HG02884 (cell line): ENCODE measurements around the gene ACVR2A.

Experiments
- ATAC-seq: cut with Tn5 transposase; IDR thresholded peaks from one replicate; pipeline ENCODE4 v1.9.1; 2021; ENCODE audit warnings: mild to moderate bottlenecking, moderate library complexity; ENCODE audit not compliant: unreplicated experiment

Gene ACVR2A

GRCh38 chr2:147844697-147845410 lies at the start of gene ACVR2A:
Gene ACVR2A, plus strand, starts transcription at chr2:147845029. Its CDS starts 124 bp downstream, at chr2:147845153.
- ATAC-seq, result peak; percentile 21

- no peak for ATAC-seq
These were observed 44.5 kb upstream of the ACVR2A start for GRCh38 chr2:147800316-147800715.

- ATAC-seq, result no peak
These were observed 38.0 kb upstream of the ACVR2A start for GRCh38 chr2:147806846-147807245.

DNA sequence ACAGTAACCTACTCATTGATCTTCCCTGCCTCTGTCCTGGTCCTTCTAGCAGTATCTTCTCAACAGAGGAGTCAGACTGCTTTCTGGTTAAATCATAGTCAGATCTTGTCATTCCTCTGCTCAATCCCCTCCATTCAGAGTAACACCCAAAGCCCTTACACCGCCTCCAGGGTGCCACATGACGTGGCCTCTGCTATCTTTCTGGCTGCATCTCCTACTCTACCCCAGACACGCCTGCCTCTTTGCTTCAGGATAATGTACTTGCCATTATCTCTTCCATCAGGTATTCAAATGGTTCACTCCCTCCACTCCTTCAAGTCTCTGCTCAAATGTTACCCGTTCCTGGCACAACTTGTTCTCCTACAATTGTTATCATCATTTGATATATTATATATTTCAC lies 36.3 kb upstream of the ACVR2A start:
- ATAC-seq, result no peak

- ATAC-seq, result no peak
These were observed 33.7 kb upstream of the ACVR2A start for GRCh38 chr2:147810883-147811765.

GRCh38 chr2:147818741-147819140 lies 26.1 kb upstream of the ACVR2A start:
- no peak for ATAC-seq

DNA sequence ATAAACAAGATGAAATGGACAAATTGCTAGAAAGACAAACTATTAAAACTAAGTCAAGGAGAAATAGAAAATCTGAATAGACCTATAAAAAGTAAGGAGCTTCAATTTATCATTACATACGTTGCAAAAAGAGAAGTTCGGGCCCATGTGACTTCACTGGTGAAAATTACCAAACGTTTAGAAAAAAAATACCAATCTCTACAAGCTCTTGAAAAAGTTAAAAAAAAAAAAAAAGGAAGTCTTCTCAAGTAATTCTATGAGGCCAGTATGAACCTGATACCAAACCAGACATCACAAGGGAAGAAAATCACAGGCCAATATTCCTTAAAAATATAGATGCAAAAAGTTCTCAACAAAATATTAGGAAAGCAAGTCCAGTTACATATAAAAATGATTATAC lies 20.2 kb upstream of the ACVR2A start:
- ATAC-seq, result no peak

DNA sequence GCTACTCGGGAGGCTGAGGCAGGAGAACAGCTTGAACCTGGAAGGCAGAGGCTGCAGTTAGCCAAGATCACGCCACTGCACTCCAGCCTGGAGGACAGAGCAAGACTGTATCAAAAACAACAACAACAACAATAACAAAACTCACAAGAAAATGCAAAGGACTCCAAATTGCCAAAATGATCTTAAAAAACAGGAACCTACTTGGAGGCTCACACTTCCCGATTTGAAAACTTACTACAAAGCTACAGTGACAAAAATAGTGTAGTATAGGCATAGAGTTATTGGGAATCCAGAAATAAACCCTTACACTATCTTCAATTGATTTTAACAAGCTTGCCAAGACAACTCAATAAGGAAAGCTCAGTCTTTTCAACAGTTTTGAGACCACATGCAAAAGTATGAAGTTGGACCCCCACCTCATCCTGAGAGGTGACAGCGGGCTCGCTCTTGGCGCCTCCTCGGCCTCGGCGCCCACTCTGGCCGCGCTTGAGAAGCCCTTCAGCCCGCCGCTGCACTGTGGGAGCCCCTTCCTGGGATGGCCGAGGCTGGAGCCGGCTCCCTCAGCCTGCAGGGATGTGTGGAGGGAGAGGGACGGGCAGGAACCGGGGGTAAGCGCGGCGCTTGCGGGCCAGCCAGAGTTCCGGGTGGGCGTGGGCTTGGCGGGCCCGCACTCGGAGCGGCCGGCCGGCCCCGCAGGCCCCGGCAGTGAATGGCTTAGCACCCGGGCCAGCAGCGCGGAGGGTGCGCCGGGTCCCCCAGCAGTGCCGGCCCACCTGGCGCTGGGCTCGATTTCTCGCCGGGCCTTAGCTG lies 18.3 kb upstream of the ACVR2A start:
- no peak for ATAC-seq

DNA sequence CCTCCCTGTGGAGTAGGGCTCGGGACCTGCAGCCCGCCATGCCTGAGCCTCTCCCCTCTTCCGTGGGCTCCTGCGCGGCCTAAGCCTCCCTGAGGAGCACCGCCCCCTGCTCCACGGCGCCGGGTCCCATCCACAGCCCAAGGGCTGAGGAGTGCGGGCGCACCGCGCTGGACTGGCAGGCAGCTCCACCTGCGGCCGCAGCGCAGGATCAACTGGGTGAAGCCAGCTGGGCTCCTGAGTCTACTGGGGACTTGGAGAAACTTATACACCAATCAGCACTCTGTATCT lies 17.8 kb upstream of the ACVR2A start:
- no peak for ATAC-seq

DNA sequence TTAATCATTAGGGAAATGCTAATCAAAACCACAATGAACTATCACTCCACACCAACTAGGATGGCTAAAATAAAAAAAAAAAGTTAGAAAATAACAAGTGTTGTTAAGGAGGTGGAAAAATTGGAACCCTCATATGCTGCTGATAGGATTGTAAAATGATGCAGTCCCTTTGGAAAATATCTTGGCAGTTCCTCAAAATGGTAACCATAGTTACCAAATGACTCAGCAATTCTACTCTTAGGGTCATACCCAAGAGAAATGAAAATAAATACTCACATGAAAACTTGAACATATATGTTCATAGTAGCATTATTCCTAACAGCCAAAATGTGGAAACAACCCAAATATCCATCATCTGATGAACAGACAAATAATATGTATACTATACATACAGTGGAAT lies 15.7 kb upstream of the ACVR2A start:
- ATAC-seq, result no peak

GRCh38 chr2:147836099-147836498 lies 8.7 kb upstream of the ACVR2A start:
- ATAC-seq, result no peak

GRCh38 chr2:147843391-147843863 lies 1.4 kb upstream of the ACVR2A start:
- ATAC-seq, result no peak

- ATAC-seq, result peak; percentile 71
These were observed 749 bp upstream of the ACVR2A start for GRCh38 chr2:147843864-147844696.

- ATAC-seq, result peak; percentile 62
These were observed 662 bp downstream of the ACVR2A start for GRCh38 chr2:147845411-147845971.

GRCh38 chr2:147846412-147847081 lies 1.7 kb downstream of the ACVR2A start:
- no peak for ATAC-seq

DNA sequence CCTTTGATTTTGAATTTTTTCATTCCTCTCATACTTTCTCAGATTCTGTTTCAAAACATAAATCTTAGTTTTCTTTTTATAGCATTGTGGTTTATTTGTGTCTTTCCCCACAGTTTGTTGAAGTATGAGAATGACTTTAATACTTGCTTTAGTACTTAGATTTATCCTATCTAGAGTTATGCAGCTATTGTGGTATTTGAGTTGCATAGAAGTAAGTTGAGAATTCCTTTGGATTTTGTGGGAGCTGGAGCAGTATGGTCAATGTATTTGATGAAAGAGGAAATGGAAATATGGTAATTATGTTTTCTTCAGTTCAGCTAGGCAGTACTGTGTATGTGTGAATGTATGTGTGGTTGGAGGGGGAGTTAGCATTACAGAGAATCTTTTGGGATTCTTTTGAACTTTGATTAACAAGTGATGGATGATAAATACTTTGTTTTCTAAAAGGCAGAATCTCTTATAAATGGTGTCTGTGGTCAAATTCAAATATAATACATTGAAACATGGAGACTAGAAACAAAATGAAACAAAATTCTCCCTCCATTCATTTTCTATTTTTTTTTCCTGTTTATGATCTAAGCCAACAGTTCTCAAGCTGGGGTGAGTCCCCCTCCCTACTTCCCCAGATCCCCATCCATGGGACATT lies 3.0 kb downstream of the ACVR2A start:
- ATAC-seq, result no peak

DNA sequence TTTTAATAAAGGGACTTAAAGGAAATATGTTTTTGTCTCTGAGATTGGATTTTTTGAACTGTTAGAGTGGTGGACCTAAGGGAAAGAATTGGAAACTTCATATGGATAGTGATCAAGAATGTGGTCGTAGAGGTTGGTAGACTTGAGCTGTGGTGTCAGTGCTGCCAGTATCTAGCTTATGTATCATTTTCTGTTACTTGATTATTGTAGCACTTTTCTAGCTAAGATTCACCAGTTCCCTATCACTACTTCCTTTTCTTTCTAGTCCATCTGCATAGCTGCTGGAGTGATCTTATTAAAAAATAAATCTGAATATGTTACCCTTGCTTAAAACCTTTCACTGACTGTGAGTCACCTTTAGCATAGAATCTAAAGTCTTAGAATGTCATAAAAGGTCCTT lies 6.0 kb downstream of the ACVR2A start:
- ATAC-seq, result no peak

DNA sequence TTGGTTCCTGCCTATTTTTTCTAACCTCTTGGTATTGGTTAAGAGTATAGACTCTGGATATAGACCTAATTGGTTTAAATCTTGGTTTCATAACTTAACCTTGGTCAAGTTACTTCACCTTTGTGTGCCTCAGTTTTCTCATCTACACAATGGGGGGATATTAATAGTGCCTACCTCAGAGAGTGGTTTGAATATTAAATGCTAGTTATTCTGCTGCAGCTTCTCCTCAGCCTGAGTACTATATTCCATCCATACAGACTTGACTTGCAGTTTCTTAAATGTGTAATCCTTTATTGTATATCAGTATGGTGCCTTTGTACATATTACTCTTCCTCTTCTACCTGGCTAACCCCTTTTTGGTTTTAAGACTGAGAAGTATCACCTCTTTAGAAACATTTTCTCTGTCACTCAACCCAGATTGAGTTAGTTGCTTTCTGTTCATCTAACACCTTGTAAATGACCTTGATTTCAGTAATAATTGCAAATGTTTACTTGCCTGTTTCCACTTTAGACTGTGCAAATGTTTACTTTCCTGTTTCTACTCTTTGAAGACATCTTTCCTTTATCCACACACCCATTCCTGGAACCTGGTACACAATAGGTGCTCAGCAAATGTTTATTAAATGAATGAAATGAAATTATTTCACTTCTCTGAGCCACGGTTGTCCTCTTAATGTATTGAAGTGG lies 6.6 kb downstream of the ACVR2A start:
- no peak for ATAC-seq
